HG03565 (cell line): ENCODE data around the gene TIGD1.

Experiments used
- ATAC-seq: cut with Tn5 transposase; IDR thresholded peaks from one replicate; pipeline ENCODE4 v1.9.1; 2021; ENCODE audit warnings: mild to moderate bottlenecking, moderate library complexity; ENCODE audit not compliant: unreplicated experiment

TIGD1 gene

DNA sequence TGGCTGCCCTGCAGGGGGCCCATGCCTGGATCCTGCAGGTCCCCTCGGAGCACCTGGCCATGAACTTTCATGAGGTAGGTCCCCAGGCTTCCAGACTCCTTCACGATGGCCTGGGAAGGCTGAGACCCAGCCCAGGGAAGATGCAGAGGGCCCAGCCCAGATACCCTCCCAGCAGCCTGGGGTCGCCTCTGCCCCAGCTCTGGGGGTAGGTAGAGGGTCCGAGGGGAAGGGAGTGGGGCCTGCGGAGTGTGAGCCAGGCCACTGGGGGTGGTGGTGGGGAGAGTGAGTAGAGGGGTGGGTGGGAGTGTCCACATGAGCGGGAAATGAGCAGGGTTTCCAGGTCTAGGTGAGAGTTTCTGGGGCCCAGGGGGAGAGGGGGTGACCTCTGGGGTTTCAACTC, 25.6 kb downstream of the TIGD1 start:
- ATAC-seq: no peak

DNA sequence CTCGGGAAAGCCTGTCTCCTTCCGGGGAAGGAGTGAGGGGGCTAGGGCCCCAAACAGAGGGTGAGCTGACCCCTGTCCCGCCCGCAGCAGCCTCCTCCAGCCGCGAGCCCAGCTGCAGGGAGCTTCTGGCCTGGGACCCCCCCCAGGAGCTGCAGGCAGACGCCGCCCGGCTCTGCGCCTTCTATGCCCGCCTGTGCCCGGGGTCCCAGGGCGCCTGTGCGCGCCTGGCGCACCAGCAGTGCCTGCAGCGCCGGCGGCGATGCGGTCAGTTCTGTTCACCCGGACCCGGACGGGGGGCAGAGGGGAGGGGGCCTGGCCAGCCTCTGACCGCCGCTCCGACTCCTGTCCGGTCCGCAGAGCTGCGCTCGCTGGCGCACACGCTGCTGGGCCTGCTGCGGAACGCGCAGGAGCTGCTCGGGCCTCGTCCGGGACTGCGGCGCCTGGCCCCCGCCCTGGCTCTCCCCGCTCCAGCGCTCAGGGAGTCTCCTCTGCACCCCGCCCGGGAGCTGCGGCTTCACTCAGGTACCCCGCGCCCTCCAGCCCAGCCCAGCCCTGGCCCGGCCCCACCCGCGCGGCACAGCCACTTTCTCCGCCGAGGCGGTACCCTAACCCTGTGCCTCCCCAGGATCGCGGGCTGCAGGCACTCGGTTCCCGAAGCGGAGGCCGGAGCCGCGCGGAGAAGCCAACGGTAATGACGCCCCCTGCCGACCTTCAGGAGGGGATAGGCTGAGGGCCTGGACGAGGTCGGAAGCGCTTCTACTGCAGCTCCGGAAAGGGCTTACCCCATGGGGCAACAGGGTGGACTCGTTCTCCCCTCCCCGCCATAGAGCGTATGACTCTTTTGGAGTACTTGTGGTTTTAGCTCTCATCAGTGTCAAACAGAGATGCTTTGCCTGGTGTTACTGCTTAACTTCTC, 26.4 kb downstream of the TIGD1 start:
- no peak for ATAC-seq

DNA sequence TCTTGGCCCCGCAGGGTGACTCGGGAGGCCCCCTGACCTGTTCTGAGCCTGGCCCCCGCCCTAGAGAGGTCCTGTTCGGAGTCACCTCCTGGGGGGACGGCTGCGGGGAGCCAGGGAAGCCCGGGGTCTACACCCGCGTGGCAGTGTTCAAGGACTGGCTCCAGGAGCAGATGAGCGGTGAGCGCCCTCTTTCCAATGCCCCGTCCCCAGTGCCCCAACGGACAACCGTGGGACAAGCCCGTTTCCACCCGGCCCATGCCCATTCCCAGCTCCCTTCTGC, 27.0 kb downstream of the TIGD1 start:
- no peak for ATAC-seq

DNA sequence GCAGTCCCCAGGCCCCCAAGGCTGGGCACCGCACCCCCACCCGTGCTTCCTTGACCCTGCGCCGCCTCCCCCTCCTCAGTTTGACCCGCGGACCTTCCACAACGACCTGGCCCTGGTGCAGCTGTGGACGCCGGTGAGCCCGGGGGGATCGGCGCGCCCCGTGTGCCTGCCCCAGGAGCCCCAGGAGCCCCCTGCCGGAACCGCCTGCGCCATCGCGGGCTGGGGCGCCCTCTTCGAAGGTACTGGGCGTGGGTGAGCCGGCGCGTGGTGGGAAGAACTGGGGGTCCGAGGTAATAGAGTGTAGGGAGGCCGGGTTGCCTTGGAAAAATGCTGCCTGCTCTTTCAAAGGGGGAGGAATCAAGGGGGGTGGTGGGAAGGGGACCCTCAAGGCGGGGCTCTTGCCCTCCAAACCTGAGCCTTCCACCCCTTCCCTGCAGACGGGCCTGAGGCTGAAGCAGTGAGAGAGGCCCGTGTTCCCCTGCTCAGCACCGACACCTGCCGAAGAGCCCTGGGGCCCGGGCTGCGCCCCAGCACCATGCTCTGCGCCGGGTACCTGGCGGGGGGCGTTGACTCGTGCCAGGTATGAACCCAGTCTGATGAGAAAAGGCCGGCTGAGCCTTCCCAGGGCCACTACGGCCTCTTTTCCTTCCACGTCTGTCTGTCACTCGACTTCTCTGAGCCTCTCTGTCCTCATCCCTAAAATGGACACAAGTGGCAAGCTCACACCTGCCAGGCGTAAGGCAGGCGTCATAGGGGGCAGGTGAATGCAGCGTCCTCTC, 27.5 kb downstream of the TIGD1 start:
- ATAC-seq: no peak

DNA sequence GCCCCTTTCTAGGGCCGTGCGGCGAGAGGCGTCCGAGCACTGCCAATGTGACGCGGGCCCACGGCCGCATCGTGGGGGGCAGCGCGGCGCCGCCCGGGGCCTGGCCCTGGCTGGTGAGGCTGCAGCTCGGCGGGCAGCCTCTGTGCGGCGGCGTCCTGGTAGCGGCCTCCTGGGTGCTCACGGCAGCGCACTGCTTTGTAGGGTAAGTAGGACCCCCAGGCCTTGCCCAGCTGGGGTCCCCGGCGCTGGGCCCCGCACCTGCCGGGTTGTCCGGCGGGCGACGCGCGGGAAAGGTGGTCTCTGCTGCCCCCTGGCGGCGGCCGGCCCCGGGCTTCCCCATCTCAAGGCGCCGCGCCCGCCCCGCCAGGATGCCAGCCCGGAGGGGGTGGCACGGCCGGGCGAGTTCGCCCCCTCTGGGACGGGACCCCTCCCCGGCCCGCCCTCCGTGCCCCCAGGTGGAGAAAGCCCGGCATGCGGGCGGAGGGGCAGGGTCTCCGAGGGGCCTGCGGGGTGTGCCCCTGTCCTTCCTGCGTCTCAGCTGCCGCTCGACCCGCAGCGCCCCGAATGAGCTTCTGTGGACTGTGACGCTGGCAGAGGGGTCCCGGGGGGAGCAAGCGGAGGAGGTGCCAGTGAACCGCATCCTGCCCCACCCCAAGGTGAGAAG, 28.3 kb downstream of the TIGD1 start:
- ATAC-seq: no peak

DNA sequence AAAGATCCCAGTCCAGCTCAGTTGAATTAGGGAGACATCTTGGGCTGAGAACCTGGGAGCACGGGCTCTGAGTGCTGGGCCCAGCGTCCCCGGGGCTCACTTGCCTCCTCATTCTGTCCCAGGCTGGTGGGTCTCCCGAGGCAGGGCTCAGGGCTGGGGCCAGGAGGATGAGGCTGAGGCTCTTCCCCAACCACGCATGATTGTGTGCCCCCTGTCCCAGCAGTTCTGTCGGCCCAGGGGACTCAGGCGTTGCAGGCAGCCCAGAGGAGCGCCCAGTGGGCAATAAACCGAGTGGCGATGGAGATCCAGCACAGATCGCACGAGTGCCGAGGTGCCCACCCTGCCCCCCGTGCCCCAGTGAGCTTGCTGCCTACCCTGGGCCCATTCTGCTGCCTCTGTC, 29.3 kb downstream of the TIGD1 start:
- no peak for ATAC-seq

DNA sequence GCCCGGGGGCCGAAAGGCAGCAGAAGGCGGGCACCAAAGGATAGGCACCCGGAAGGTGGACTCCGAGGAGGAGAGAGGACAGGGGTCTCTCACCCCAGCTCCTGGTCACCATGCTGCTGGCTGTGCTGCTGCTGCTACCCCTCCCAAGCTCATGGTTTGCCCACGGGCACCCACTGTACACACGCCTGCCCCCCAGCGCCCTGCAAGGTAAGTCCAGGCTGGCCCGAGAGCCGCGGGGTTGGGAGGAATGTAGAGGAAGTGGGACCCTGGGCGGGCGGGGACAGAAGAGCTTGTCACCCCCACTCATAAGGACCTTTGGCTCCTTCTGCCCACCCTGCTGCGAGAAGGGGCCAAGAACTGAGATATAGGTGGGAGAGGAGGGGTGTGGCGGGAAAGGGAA, 29.9 kb downstream of the TIGD1 start:
- no peak for ATAC-seq

DNA sequence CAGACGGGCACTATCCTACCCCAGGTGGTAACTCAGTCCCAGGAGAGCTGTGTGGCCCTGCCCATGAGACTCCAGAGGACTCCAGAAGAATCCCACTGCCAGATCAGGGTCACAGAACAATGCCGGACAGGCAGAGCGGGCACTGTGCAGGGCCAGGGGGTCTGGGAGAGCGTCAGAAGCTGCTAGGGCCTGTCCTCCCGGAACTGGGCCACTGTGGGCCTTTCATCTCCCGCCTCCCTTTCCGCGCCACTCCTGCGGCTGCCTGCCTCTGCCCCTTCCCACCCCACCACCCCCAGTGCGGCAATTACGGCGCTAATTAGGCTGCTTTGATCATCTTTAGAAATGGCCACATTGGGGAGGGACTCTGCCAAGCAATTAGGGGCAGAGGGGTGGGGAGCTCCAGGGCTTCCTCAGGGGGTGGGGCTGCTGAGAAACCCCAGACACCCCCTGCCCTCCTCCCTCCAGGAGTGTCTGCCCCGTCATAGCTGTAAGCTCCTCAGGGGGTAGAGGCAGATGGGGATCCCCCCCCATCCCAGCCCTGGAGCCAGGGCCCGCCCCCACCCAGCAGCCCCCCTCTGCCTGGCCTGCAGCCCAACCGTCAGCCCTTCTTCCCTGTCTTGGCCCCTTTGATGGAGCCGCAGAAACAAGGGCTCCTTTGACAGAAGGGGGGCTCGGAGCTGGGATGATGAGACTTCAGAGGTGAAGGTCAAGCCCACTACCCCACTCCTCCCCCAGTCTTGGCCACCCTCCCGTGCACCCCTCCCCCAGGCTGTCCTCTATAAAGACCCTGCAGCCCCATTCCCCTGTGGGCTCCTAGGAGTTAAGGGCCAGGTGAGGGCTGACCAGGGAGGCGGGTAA, 30.5 kb downstream of the TIGD1 start, which contains the start of gene PRSS56:
Gene PRSS56, plus strand, starts transcription at position 808 of the 858 bp plus-strand sequence. CDS start 211 bp downstream, outside the sequence.
- ATAC-seq: no peak

DNA sequence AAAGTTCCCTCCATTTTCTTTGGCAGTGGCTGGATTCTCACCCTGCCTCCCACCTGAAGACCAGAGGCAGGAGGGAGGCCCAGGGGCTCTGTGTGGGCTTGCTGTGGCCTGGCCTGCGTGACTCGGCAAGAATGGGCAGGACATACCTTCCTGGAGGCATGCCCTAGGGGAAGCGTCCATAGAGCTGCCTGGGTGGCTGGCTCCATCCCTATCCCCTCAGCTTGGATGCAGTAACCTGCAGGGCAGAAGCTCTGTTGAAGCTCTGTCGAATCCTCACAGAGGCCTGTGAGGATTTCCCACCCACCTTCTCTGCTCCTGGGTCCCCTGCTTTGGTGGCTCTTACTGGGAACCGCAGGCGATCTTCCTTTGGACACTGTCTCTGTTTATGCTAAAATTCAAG, 31.5 kb downstream of the TIGD1 start:
- ATAC-seq: no peak

DNA sequence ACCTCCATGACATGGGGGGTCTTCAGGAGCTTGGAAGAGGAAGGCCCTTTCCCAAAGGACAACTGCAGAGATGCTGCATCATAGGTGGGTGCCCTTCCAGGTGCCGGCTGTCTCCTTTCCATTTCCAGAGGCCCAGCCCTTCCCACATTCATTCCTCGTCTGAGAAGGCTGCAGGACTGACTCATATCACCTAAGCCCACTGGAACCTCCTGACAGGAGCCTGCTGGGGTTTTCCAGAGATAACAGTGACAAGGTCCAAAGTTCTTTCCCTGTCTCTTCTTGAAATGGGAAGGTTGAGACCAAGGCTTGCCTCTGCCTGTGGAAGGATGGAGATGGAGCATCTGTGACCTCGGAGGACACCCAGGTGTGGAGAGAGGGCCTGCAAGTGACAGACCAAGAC, 33.8 kb downstream of the TIGD1 start:
- ATAC-seq: no peak

DNA sequence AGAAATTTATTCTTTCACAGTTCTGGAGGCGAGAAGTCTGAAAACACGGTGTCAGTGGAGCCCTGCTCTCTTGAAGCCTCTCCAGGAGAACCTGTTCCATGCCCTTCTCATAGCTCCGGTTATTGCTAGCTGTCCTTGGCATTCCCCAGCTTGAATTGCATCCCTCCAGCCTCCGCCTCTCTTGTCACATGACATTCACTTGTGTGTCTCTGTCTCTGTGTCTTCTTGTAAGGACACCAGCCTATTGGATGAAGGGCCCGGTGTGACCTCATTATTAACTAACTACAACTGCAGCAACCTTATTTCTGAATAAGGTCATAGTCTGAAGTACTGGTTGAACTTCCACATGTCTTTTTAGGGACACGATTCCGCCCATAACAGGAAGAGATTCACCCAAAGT, 34.7 kb downstream of the TIGD1 start:
- ATAC-seq: no peak

DNA sequence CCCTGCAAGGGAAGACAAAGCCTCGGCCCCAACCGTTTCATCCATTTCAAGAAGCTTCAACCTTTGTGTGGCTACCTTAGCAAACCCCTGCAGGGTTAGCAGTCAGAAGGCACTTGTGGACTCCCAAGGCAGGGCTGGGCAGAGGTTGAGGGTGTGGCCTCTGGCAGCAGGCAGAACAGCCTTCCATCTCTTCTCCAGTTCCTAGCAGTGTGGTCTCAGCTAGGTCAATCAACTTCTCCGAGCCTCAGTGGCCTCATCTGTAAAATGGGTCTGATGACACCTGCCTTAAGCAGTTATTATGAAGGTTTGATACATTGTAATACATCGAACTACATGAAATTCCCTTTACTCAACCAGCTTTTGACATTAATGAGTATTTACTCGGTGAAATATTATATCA, 37.0 kb downstream of the TIGD1 start:
- no peak for ATAC-seq

DNA sequence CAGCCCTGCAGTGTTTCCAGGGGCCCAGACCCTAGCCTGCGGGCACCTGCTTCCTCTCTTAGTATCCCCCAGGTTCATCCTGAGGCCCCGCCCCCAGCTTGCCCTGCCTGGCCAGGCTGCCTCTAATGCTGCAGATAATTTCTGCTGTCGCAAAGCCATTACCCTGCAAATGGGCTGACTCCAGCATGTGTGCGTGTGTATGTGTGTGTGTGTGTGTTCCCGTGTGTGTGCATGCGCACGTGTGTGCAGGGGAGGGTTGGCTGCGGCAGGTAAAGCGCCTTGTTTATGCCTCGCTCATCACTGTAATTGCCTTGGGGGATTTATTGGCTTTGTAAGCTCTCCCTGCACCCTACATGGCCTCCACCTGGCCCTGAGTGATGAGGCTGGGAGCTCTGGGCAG, 37.8 kb downstream of the TIGD1 start:
- no peak for ATAC-seq

DNA sequence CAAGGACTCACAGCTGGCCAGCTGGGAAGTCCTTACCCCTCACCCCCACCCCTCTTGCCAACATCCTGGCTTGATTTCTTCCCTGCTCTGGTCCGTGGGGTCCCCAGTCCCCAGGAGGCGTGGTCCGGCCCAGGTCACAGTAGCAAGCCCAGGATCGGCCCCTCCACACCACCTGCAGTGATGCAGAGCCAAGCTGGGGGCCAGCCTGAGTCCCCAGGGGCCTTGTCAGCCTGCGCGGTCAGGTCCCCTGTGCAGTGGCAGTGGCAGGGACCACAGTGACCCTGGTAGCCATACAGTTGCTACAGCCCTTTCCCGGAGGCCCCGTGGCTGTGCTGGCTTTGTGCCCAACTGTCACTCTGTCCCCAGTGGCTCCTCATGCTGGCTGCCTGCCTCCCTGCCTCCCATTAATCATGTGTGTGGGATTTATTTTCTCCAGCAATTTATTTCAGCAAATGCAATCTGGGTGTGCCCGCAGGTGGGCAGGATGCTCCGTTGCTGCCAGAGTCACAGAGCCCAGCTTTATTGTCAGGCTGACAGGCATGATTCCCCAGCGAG, 38.9 kb downstream of the TIGD1 start:
- ATAC-seq: no peak

DNA sequence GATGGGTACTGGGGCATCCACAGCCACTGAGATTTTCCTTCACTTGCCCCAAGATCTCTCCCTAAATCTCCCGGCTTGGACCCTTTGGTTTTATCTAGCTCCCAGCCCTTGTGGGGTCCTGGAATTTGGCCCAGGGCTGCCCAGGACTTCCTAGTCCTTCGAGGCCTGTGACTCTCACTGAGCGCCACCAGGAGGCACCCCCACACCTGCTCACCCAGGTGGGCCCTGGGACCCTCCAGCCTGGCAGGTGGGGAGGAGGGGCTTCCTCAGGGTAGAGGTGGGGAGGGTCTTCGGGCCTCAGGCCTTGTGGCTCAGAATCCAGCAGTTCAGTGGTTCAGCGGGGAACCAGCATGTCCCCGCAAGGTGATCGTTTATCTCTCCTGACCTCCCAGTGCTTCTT, 42.1 kb downstream of the TIGD1 start:
- no peak for ATAC-seq

DNA sequence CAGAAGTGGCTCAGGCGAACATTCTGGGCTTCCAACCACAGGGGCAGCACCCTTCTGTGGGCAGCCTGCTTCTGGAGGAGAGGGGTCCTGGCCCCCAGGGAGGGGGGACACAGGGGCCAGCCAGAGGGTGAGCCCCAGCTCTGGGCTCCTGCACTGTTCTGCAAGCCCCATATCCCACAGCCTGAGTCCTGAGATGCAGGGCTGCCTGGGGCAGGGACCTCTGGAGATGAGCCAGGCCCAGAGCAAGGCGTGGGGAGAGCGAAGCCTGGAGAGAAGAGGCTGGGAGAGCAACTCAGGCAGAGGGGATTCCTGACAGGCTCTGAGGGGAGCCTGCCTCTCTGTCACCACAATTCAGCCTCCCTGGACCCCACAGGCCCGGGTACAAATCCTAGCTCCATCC, 43.6 kb downstream of the TIGD1 start:
- ATAC-seq: no peak

DNA sequence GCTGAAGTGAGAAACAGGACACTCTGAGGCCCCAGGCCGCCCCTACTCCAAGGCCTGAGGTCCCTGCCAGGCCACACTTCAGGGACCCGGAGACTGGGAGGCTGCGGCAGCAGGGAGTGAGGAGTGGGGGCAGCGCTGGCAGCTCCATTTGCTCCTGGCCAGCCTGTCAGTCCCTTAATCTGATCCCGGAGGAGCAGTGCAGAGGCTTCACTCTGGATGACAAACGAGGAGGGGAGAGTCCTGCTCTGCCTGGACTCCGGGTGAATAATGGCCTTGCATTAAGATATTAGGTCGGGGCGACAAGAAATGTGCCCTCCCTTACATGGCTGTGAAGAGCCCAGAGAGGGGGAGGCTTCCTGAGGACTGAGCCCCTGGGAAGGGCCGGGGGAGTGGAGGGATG, 44.5 kb downstream of the TIGD1 start:
- ATAC-seq: no peak

DNA sequence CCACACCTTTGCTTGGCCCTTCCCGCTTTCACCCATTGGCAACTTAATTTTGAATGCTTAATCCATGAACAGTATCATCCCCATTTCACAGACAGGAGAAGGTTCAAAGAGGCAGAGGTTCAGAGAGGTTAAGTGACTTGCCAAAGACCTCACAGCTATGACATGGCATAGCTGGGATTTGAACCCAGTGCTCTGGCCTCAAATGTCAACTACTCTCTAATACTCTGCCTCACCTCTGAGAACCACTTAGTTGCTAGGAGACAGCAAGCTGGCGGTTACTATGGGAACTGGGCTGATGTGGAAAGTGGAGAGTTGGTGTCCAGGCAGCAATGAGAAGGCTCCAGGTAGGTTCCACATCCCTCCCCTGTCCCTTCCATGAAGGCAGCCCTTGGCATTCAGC, 45.9 kb downstream of the TIGD1 start:
- ATAC-seq: no peak

DNA sequence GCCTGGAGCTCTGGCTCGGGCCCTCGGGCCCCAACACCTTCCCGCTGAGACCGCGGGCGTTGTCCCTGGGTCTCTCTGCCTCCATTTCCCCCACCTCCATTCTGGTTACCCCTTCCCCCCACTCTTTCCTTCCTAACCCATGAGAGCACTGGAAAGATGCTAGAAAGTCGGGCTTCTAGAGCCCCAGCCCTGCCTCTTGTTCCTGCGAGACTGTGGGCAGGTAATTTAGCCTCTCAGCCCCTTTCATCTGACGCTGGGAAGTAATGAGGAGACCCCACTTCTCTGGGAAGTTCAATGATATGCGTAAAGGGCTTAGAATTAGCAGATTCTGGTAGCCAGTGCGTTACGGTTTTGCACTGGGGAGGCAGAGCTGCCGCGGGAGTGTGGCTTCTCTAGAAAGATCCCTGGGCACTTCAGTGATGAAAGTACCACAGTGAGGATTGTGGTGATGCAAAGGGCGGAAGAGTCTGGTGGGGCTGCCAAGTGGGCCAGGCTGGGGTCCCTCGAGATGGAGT, 46.5 kb downstream of the TIGD1 start:
- ATAC-seq: no peak
